Tibial artery (tissue), 4 donors: ENCODE measurements around the gene PASK.
A peak's percentile ranks its signal among the peaks of the same experiment; 100 is the strongest.

Source experiments
- DNase-seq, 2 donors: peaks; one replicate each; pipeline ENCODE4 v3.0.0-alpha.2; 2019
- H3K27ac ChIP-seq, 2 donors: fragments of 200-600 bp; sonication (generic) in 1 of 2; 1 replicate in 1 of 2; 2 replicates in 1 of 2; pipeline ENCODE4 v1.5.1; 2018 to 2019; ENCODE audit warnings: mild to moderate bottlenecking in 1 of 2
- H3K27me3 ChIP-seq, 2 donors: fragments of 200-600 bp; sonication (generic) in 1 of 2; one replicate each; pipeline versions ENCODE4 v1.5.1 to v1.6.0; 2016 to 2019
- H3K36me3 ChIP-seq, 3 donors: fragments of 200-600 bp; sonication (generic) in 2 of 3; one replicate each; pipeline ENCODE4 v1.5.1; 2016 to 2019; ENCODE audit warnings: mild to moderate bottlenecking in 2 of 3
- H3K4me1 ChIP-seq, 4 donors: fragments of 200-600 bp; sonication (generic) in 2 of 4; 1 replicate in 3 of 4; 2 replicates in 1 of 4; pipeline ENCODE4 v1.5.1; 2016 to 2019
- H3K4me3 ChIP-seq, 2 donors: fragments of 200-600 bp; sonication (generic) in 1 of 2; 1 replicate in 1 of 2; 2 replicates in 1 of 2; pipeline ENCODE4 v1.5.1; 2018 to 2019; ENCODE audit warnings: mild to moderate bottlenecking in 2 of 2
- H3K9me3 ChIP-seq, 3 donors: fragments of 200-600 bp; sonication (generic) in 1 of 3; one replicate each; pipeline ENCODE4 v1.5.1; 2016 to 2019
- intact Hi-C: fragments of 100-400 bp; cut with DNase I; formaldehyde crosslinking; loops from one replicate; pipeline ENCODE4 v1.15.0; 2023; ENCODE audit warnings: low total_unique reads
- TF ChIP-seq, protein P1 (sequence below), 2 experiments: fragments of 200-600 bp in 1 of 2; fragments of 450-650 bp in 1 of 2; IDR thresholded peaks; one replicate each; pipeline ENCODE4 v1.5.1; 2017 to 2019; ENCODE audit warnings: antibody characterized with exemption in 2 of 2, mild to moderate bottlenecking in 1 of 2, moderate library complexity in 1 of 2

The PASK gene

DNA sequence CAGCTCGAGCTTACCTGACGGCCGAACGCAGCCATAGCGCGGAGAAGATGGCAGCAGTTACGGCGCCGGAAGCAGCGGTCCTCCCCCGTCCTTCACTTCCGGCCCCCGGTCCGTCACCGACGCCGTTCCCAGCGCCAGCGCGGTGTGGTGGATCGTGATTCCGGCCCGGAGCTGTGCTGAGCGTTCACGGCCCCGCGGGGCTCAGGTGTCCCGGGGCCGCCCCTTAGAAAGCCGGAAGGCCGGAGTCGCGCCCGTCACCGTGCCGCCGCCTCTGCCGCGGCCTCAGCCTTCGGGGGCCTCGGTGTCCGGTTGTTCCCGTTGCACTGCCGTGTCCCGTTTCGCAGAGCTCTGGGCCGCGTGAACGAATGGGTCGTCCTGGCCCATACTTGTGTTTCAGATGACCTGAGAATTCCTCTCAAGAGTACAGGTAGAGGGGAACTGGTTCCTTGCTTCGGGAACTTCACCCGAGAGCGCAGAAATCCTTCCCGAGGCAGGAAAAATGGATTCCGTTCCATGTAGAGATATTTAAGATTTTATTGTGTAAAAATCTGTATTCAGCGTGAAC is 47.0 kb downstream of the PASK start, which contains the start of gene MTERF4:
MTERF4 (minus strand) TSS at position 49 of the 565 bp plus-strand sequence; CDS start at position 35, 14 bp downstream.
- intact Hi-C loops, result loop anchor here (10.0 kb wide), 1 partner anchor 112 kb away; no protein-coding TSS in a partner anchor
- Histone ChIP-seq H3K27ac (peak within 1 kb of the TSS; percentile 73 to 84), H3K9me3 (no peaks in the 10 kb centered on the region), H3K36me3 (peaks cover 0 to 27% (median 17%) of the 10 kb centered on the region in 3 donors), H3K27me3 (no peaks in the 10 kb centered on the region), H3K4me3 (peak within 1 kb of the TSS; percentile 65 to 87), H3K4me1 (peaks cover 0 to 23% (median 18%) of the 10 kb centered on the region in 4 donors)
- TF ChIP-seq, protein P1, sequence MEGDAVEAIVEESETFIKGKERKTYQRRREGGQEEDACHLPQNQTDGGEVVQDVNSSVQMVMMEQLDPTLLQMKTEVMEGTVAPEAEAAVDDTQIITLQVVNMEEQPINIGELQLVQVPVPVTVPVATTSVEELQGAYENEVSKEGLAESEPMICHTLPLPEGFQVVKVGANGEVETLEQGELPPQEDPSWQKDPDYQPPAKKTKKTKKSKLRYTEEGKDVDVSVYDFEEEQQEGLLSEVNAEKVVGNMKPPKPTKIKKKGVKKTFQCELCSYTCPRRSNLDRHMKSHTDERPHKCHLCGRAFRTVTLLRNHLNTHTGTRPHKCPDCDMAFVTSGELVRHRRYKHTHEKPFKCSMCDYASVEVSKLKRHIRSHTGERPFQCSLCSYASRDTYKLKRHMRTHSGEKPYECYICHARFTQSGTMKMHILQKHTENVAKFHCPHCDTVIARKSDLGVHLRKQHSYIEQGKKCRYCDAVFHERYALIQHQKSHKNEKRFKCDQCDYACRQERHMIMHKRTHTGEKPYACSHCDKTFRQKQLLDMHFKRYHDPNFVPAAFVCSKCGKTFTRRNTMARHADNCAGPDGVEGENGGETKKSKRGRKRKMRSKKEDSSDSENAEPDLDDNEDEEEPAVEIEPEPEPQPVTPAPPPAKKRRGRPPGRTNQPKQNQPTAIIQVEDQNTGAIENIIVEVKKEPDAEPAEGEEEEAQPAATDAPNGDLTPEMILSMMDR (IDR thresholded peaks at IDR 0.05), result no peak
- peak; percentile 88 to 92 for DNase-seq

DNA sequence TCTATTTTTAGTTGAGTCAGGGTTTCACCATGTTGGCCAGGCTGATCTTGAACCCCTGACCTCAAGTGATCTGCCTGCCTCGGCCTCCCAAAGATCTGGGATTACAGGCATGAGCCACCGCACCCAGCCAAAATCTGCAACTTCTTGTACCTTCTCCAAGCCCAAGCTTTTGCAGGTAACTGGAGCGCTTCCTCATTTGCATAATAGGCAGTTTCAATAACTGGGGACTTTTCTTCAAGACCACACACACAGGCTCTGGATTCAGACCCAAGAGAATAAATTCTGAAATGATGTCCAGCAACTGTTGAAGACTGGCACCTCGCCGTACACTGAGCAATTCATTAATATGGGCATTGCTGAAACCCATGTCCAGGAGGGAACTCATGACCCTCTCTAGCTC is 50.0 kb downstream of the PASK start:
- Histone ChIP-seq H3K27ac (no peak overlapping the region), H3K36me3 (peaks cover 27 to 58% (median 40%) of the 10 kb centered on the region in 3 donors), H3K4me1 (peaks cover 0 to 23% (median 18%) of the 10 kb centered on the region in 4 donors), H3K4me3 (no peak overlapping the region), H3K9me3 (no peaks in the 10 kb centered on the region), H3K27me3 (no peaks in the 10 kb centered on the region)
- DNase-seq, result no peak
- intact Hi-C loops, result no loop called here
- TF ChIP-seq, protein P1 (IDR thresholded peaks at IDR 0.05), result no peak

DNA sequence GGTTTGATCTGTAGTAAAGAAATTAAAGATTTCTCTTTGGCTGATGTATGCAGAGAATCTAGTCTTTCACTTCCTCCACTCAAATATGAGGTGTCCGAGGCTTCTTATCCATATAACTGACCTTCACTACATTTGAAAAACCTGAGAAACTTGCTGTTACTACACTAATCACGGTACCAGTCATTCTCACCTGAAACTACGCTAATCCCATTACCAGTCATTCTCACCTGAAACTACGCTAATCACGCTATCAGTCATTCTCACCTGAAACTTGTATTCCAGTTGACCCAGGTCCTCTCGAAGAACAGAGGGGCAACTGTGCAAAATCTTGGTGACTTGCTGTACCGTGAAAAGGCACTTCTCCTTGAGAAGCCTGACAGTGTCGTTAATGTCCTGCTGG is 52.3 kb downstream of the PASK start:
- Histone ChIP-seq H3K9me3 (no peaks in the 10 kb centered on the region), H3K27ac (no peak overlapping the region), H3K27me3 (no peaks in the 10 kb centered on the region), H3K4me1 (peaks cover 0 to 15% (median 9%) of the 10 kb centered on the region in 4 donors), H3K4me3 (no peak overlapping the region), H3K36me3 (peaks cover 36 to 80% (median 62%) of the 10 kb centered on the region in 3 donors)
- TF ChIP-seq, protein P1 (IDR thresholded peaks at IDR 0.05), result no peak
- intact Hi-C loops, result no loop called here
- no peak for DNase-seq

DNA sequence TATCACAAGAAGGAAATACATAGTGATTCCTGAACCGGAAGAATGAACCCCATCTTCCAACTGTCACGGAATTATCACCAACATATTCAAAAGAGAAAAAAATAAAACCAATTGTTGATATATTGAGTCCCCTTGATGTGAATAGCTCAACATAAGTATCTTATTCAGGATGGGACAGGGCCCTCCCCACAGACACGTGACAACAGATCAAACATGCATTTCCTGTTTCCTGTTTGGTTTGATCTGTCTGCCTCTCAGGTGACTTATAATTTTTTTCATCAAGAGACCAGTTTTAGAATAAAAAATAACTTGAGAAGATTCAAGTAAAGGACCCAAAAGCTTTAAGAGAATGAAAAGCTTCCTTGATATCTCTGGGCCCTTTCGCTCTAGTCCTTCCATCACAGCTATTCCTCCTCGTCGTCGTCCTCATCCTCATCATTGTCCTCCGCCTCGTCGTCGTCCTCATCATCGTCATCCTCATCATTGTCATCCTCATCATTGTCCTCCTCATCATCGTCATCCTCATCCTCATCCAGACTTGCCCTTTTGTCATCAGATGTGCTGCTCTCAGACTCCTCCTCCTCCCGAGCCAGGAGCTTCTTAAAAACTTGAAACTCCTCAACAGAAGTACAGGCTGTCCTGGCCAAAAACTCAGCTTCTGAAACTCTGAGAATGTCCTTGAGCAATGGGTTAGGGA is 53.5 kb downstream of the PASK start:
- Histone ChIP-seq H3K27me3 (no peaks in the 10 kb centered on the region), H3K9me3 (no peaks in the 10 kb centered on the region), H3K27ac (no peak overlapping the region), H3K4me1 (peaks cover 0 to 5% (median 2%) of the 10 kb centered on the region in 4 donors), H3K4me3 (no peak overlapping the region), H3K36me3 (peaks cover 36 to 93% (median 73%) of the 10 kb centered on the region in 3 donors)
- DNase-seq, result no peak
- TF ChIP-seq, protein P1 (IDR thresholded peaks at IDR 0.05), result no peak
- intact Hi-C loops, result no loop called here

DNA sequence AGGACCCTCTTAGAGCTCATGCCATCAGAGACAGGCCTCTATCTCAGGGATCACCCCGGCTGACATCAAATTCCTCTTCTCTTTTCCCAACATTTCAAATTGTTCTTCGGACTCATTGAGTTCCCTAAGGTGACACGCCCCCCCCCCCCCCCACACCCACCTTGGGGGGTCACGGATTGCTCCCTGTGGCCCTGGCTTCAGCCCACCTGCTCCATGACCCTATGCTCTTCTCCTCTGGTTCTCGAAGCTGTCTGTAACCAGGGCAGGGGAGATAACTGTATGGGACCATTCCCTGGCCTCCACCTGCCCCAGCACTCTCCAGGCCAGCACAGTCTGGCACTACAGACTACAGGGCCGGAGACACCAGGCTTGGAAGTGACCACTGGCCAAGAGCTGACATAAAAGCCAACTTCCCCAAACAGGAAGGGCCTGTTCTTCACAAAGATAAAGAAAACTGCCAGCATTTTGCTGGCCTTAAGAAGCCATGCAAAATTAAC is 54.3 kb downstream of the PASK start:
- Histone ChIP-seq H3K4me3 (no peak overlapping the region), H3K27me3 (no peaks in the 10 kb centered on the region), H3K9me3 (no peaks in the 10 kb centered on the region), H3K4me1 (no peaks in the 10 kb centered on the region), H3K36me3 (peaks cover 36 to 99% (median 79%) of the 10 kb centered on the region in 3 donors), H3K27ac (no peak overlapping the region)
- TF ChIP-seq, protein P1 (IDR thresholded peaks at IDR 0.05), result no peak
- intact Hi-C loops, result no loop called here
- DNase-seq, result no peak
